Esophagus muscularis mucosa (tissue), 4 donors: ENCODE measurements around the gene KLHL1. TPM values are rescaled to one million over a fixed set of nuclear protein-coding genes. Genes with fewer than 3 reads are reported as not detected.

Experiments used
- DNase-seq: peaks from one replicate; pipeline ENCODE4 v3.0.0-alpha.2; 2017; ENCODE audit errors: extremely low spot score
- H3K27ac ChIP-seq, 4 donors: fragments of 200-600 bp; sonication (generic); replicated peaks in 1 of 4; 1 replicate in 3 of 4; 2 replicates in 1 of 4; pipeline ENCODE4 v1.5.1; 2016 to 2019; ENCODE audit warnings: mild to moderate bottlenecking in 1 of 4
- H3K27me3 ChIP-seq, 4 donors: fragments of 200-600 bp; sonication (generic); one replicate each; pipeline versions ENCODE4 v1.5.1 to v1.6.0; 2016 to 2019
- H3K36me3 ChIP-seq, 4 donors: fragments of 200-600 bp; sonication (generic); one replicate each; pipeline ENCODE4 v1.5.1; 2016 to 2019
- H3K4me1 ChIP-seq, 4 donors: fragments of 200-600 bp; sonication (generic); one replicate each; pipeline ENCODE4 v1.5.1; 2016 to 2019
- H3K4me3 ChIP-seq, 4 donors: fragments of 200-600 bp; sonication (generic); 1 replicate in 2 of 4; 2 replicates in 2 of 4; pipeline ENCODE4 v1.5.1; 2016 to 2019; ENCODE audit warnings: mild to moderate bottlenecking in 4 of 4, moderate library complexity in 1 of 4
- H3K9me3 ChIP-seq, 4 donors: fragments of 200-600 bp; sonication (generic); 1 replicate in 3 of 4; 2 replicates in 1 of 4; pipeline ENCODE4 v1.5.1; 2016 to 2019
- EP300 ChIP-seq: sonication (generic); formaldehyde crosslinking; IDR thresholded peaks from one replicate; pipeline ENCODE4 v1.6.1; 2017; ENCODE audit warnings: antibody characterized with exemption
- POLR2A ChIP-seq: fragments of 450-650 bp; IDR thresholded peaks from one replicate; pipeline ENCODE4 v1.6.1; 2017; ENCODE audit warnings: antibody characterized with exemption, moderate library complexity, mild to moderate bottlenecking, low read depth
- POLR2AphosphoS5 ChIP-seq, 2 donors: sonication (generic); formaldehyde crosslinking; IDR thresholded peaks; one replicate each; pipeline ENCODE4 v1.6.1; 2017; ENCODE audit warnings: antibody characterized with exemption in 2 of 2
- WGBS: methylation state at CpG from one replicate; pipeline ENCODE4 v1.1.5; 2018; 5-methylcytosine and 5-hydroxymethylcytosine counted together
- intact Hi-C: fragments of 100-400 bp; cut with DNase I; formaldehyde crosslinking; loops from one replicate; pipeline ENCODE4 v1.15.1; 2023
- total RNA-seq, 4 donors: library from RNA; depleted of rRNA; stranded (reverse); fragments of >200 nt; gene quantifications; one replicate each; pipeline versions ENCODE4 v1.1.0 to v1.2.1, GENCODE V29; 2016
- TF ChIP-seq, protein P1 (sequence below), 3 experiments: fragments of 200-600 bp in 2 of 3; fragments of 450-650 bp in 1 of 3; sonication (generic) in 2 of 3; IDR thresholded peaks; one replicate each; pipeline ENCODE4 v1.5.1; 2017 to 2019; ENCODE audit warnings: antibody characterized with exemption in 3 of 3, mild to moderate bottlenecking in 2 of 3, moderate library complexity in 1 of 3

The KLHL1 gene
- total RNA-seq, 4 donors from 2014 or later = under 0.01 to 0.13 TPM; not detected in 2

- TF ChIP-seq, protein P1, sequence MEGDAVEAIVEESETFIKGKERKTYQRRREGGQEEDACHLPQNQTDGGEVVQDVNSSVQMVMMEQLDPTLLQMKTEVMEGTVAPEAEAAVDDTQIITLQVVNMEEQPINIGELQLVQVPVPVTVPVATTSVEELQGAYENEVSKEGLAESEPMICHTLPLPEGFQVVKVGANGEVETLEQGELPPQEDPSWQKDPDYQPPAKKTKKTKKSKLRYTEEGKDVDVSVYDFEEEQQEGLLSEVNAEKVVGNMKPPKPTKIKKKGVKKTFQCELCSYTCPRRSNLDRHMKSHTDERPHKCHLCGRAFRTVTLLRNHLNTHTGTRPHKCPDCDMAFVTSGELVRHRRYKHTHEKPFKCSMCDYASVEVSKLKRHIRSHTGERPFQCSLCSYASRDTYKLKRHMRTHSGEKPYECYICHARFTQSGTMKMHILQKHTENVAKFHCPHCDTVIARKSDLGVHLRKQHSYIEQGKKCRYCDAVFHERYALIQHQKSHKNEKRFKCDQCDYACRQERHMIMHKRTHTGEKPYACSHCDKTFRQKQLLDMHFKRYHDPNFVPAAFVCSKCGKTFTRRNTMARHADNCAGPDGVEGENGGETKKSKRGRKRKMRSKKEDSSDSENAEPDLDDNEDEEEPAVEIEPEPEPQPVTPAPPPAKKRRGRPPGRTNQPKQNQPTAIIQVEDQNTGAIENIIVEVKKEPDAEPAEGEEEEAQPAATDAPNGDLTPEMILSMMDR (IDR thresholded peaks at IDR 0.05) = no peak
- TF ChIP-seq POLR2AphosphoS5 (IDR thresholded peaks at IDR 0.05) (no peak), POLR2A (no peak), EP300 (no peak)
- Histone ChIP-seq H3K36me3 (no peaks in the 10 kb centered on the region), H3K4me3 (no peak overlapping the region), H3K27ac (no peak overlapping the region), H3K27me3 (no peaks in the 10 kb centered on the region), H3K9me3 (no peaks in the 10 kb centered on the region), H3K4me1 (no peaks in the 10 kb centered on the region)
- 65% methylated on average over 4 of the region's 4 CpGs for WGBS
- intact Hi-C loops = no loop called here
- DNase-seq = no peak
Observed at GRCh38 chr13:70027551-70027950, 80.7 kb downstream of the KLHL1 start.

- Histone ChIP-seq H3K27me3 (no peaks in the 10 kb centered on the region), H3K36me3 (no peaks in the 10 kb centered on the region), H3K27ac (no peak overlapping the region), H3K4me3 (no peak overlapping the region), H3K4me1 (no peaks in the 10 kb centered on the region), H3K9me3 (no peaks in the 10 kb centered on the region)
- WGBS = 84% methylated on average over 2 of the region's 2 CpGs
- intact Hi-C loops = no loop called here
- no peak for TF ChIP-seq POLR2AphosphoS5 (IDR thresholded peaks at IDR 0.05)
- TF ChIP-seq POLR2A = no peak
- no peak for TF ChIP-seq EP300
- TF ChIP-seq, protein P1 (IDR thresholded peaks at IDR 0.05) = no peak
- no peak for DNase-seq
Observed at GRCh38 chr13:70023516-70023915, 84.7 kb downstream of the KLHL1 start.

DNA sequence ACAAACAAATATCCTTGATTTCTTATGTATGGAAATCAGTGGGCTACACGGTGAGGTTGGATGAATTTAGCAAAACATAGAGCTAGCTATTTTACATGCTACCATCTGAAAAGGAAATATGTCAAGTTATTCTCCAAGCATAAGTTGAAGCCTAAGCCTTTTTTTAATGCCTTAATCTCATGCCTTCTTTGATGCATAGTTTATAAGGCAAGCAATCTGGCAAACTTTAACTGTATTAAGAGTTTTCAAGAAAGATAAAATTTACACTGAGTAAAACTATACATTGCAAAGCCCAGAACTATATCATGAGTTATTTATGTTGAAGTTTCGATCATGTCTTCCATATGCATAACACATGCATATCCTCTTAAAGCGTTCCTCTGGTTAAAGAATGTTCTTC, 85.6 kb downstream of the KLHL1 start:
- H3K9me3 ChIP-seq = no peaks in the 10 kb centered on the region
- DNase-seq = no peak
- TF ChIP-seq POLR2A (no peak), EP300 (no peak), POLR2AphosphoS5 (IDR thresholded peaks at IDR 0.05) (no peak)
- TF ChIP-seq, protein P1 (IDR thresholded peaks at IDR 0.05) = no peak
- H3K4me1 ChIP-seq = no peaks in the 10 kb centered on the region
- 84% methylated on average over 3 of the region's 3 CpGs for WGBS
- intact Hi-C loops = no loop called here
- H3K27ac ChIP-seq = no peak overlapping the region
- H3K27me3 ChIP-seq = no peaks in the 10 kb centered on the region
- H3K4me3 ChIP-seq = no peak overlapping the region
- no peaks in the 10 kb centered on the region for H3K36me3 ChIP-seq

- no peaks in the 10 kb centered on the region for H3K9me3 ChIP-seq
- no peaks in the 10 kb centered on the region for H3K36me3 ChIP-seq
- no peak overlapping the region for H3K27ac ChIP-seq
- intact Hi-C loops = no loop called here
- TF ChIP-seq, protein P1 (IDR thresholded peaks at IDR 0.05) = no peak
- TF ChIP-seq POLR2AphosphoS5 (IDR thresholded peaks at IDR 0.05) = no peak
- TF ChIP-seq POLR2A = no peak
- no peak for TF ChIP-seq EP300
- H3K27me3 ChIP-seq = no peaks in the 10 kb centered on the region
- no peaks in the 10 kb centered on the region for H3K4me1 ChIP-seq
- WGBS = no CpG with 5 or more reads among the region's 3 CpGs
- H3K4me3 ChIP-seq = no peak overlapping the region
- no peak for DNase-seq
Observed at GRCh38 chr13:70016116-70016515, 92.1 kb downstream of the KLHL1 start.

DNA sequence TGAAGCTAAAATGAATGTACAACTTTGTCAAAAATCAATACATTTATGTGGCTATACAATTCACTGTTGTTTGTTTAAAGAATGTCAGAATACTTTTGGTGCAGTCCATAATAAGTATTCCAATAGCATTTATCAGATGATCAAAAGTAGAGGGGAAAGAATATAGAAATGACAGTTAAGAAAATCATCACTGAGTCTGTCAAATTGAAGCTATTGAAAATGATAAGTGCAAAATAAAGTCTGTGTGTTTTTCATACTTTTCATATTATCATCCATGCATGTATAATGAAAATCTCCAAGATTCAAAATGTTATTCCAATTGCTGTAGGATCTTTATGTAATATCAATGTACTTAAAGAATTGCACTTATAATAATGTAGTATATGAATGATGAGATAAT, 93.9 kb downstream of the KLHL1 start:
- no peak for DNase-seq
- no peaks in the 10 kb centered on the region for H3K9me3 ChIP-seq
- H3K27ac ChIP-seq = no peak overlapping the region
- TF ChIP-seq EP300 = no peak
- TF ChIP-seq POLR2AphosphoS5 (IDR thresholded peaks at IDR 0.05) = no peak
- TF ChIP-seq POLR2A = no peak
- TF ChIP-seq, protein P1 (IDR thresholded peaks at IDR 0.05) = no peak
- no peaks in the 10 kb centered on the region for H3K4me1 ChIP-seq
- intact Hi-C loops = no loop called here
- H3K27me3 ChIP-seq = no peaks in the 10 kb centered on the region
- H3K36me3 ChIP-seq = no peaks in the 10 kb centered on the region
- H3K4me3 ChIP-seq = no peak overlapping the region
